DOHH2 (cell line): ENCODE data around the gene STX18.

Source experiments
- CTCF ChIP-seq: fragments of 200-600 bp; sonication (generic); IDR thresholded peaks from one replicate; pipeline ENCODE4 v1.5.1; 2014; ENCODE audit warnings: antibody characterized with exemption, mild to moderate bottlenecking, low read depth, low read length; ENCODE audit not compliant: poor library complexity, severe bottlenecking
- EZH2phosphoT487 ChIP-seq: fragments of 200-600 bp; sonication (generic); IDR thresholded peaks from 2 replicates; pipeline ENCODE4 v1.6.1; 2017; ENCODE audit warnings: borderline replicate concordance, mild to moderate bottlenecking, antibody characterized with exemption, low read length, moderate library complexity, mixed read lengths

- TF ChIP-seq CTCF = no peak
- TF ChIP-seq EZH2phosphoT487 = no peak
Observed at GRCh38 chr4:4395371-4395770, 146.5 kb downstream of the STX18 start.
